ENCODE data around the gene WDR87.
"Not testable (repeated sequence)": the region's sequence is repeated elsewhere in the genome, so short reads cannot be mapped to it uniquely, and the experiment has no call there.

The WDR87 gene

DNA sequence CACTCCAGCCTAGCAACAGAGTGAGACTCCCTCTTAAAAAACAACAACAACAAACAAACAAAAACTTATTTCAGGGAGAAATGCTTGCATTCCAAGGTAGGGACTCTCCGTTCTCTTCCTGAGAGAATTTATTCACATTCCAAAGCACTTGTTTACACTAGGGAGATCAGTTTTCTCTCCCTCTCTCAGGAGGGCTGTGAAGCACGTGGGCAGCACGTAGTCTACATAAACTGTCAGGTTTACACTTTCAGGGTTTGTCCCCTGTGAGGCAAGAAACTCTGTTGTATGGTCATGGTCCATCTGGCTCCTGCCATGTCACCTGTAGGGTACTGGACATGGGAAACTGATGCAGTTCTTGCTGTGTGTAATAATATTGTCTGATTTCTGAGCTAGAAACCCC, 31.6 kb downstream of the WDR87 start:
- peak; percentile 5 for DNase-seq

DNA sequence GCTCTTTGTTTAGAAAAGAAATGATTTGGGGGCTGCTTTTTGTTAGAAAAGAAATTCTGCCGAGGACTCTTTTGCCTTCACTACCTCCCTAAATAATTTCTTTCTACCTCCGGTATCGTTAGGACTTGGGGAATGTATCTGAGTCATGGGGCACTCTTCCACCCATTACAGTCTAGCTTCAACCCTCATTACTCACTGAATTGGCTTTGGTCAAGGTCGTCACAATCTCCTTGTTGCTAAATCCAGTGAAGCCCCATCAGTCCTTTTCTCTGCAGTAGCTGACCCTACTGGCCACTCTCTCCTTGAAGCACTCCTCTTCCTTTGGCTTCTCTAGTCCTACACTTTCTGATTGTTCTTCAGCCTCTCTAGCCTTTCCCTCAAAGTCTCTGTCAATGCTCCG, 34.0 kb downstream of the WDR87 start:
- DNase-seq, result no peak

DNA sequence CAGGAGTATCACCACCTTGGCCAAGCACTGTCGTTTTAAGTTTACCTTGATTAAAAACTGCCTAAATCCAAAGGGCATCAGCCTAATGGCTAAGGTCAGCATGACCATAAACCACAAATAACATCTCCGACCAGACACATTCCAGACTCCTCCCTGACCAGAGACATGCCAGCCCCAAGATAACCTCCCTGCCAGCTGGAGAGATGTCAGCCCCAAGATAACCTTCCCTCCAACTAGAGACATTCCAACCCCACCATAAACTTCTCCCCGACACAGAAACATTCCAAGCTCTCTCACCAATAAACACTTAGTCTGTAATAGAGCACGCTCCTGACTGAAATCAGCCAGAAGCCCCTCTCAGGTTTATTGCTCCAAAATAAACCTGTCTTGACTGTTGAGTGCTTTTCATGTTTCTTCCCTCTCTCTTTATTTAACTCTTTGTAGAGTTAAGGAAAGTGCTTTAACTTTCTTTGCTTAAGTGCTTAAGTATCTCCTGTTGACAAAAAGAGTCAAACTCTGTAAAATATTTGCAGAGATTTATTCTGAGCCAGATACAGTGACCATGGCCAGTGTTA, 36.5 kb downstream of the WDR87 start:
- DNase-seq, result no peak

DNA sequence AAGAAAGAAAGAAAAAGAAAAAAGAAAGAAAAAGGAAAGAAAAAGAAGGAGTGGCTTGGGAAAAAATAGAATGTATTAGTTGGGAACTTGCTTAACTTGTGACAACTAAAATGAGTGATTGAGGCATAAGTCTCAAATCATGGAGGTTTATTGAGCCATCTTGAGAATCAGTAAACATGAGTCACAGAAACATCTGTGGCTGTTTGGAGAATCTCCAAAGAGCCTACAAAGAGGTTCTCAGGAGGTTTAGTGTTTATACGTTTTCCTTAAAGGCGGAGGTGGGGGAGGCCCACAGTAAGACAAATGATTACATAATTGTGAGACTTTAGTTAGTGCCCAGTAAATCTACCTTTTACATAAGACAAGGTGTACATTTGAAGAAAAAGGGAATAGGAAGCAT, 38.6 kb downstream of the WDR87 start:
- no peak for DNase-seq

DNA sequence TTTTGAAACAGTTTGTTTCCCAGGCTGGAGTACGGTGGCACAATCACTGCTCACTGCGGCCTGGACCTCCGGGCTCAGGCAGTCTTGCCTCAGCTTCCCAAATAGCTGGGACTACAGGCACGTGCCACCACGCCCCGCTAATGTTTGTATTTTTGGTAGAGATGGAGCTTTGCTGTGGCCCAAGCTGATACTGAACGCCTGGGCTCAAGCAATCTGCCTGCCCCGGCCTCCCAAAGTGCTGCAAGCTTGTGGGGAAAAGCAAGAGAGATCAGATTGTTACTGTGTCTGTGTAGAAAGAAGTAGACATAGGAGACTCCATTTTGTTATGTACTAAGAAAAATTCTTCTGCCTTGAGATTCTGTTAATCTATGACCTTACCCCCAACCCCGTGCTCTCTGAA, 40.5 kb downstream of the WDR87 start:
- DNase-seq, result not testable (repeated sequence)

DNA sequence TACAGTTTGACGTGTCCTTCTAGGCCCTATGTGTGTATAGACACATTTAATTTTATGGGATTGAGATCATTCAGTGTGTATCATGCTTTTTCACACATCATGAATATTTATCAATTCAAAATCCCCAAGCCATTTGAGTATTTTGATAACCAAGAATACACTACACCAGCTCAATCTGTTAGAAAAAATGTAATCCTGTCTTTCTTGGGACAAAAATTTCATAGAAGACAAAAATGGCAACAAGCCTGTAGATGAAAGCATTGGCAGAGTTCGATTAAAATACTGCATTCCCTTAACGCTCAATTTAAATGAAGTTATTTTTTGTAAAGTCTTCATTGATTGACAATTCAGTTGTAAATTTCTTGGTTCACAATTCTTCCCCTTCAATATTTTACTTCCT, 41.9 kb downstream of the WDR87 start:
- no peak for DNase-seq

DNA sequence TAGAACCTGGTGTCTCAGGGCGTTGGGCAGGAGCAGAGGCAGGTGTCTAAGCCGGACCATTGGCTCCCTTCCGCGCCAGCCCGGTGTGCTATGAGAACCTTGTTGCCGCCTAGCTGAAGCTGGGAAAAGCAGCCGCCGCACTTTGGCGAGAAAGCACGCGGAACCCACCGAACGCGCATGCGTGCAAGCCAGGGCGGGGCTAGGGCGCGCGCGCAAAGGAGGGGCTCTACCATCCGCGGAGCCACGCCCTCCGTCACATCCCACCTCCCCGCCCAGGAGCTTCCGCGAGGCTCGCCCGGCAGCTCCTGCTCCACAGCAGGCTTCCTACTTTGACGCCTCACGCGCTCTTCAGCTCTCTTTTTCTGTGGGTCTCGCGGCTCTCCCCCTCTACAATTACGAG, 51.3 kb downstream of the WDR87 start:
- DNase-seq, result no peak

DNA sequence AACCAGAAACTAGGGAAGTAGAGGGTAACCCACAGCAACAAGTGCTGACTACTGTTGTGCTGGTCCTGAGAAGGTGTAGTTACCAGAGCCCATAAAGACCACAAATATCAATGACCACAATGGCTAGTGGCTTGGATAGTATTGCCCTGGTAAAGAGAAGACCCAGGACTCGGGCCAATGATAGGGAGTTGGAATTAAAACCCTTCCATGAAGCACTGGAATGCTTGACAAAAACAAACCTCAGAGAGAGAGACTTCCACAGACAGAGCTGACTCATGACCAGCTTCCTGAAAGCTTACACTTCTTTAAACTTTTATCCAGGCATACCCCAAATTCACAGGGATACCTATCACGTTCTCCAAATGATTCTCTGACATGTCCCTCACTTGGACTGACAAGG, 60.5 kb downstream of the WDR87 start:
- no peak for DNase-seq

All from NCI-H2029 (cell line).